Liver (tissue), 9 donors: Measurements from ENCODE around the gene GALNT14. TPM values are rescaled to one million over a fixed set of nuclear protein-coding genes. Genes with fewer than 3 reads are reported as not detected.

Source experiments
- DNase-seq: peaks from one replicate; pipeline ENCODE4 v3.0.0-alpha.2; 2017; ENCODE audit warnings: low spot score
- H3K27ac ChIP-seq, 2 donors: one replicate each; pipeline ENCODE4 v1.7.0; 2013; ENCODE audit warnings: inconsistent platforms in 2 of 2, low read length in 2 of 2, control low read depth in 1 of 2, low read depth in 1 of 2, mild to moderate bottlenecking in 1 of 2
- H3K27me3 ChIP-seq, 4 donors: one replicate each; pipeline versions ENCODE4 v1.6.1 to v1.7.0; 2013; ENCODE audit warnings: low read length in 3 of 4, inconsistent platforms in 1 of 4, mild to moderate bottlenecking in 1 of 4, moderate library complexity in 1 of 4; ENCODE audit not compliant: control insufficient read depth in 4 of 4, insufficient read depth in 4 of 4
- H3K36me3 ChIP-seq, 4 donors: one replicate each; pipeline versions ENCODE4 v1.6.1 to v1.7.0; 2013; ENCODE audit warnings: low read length in 3 of 4, mild to moderate bottlenecking in 3 of 4, low read depth in 1 of 4, moderate library complexity in 1 of 4; ENCODE audit not compliant: control insufficient read depth in 4 of 4, insufficient read depth in 3 of 4
- H3K4me1 ChIP-seq, 4 donors: one replicate each; pipeline versions ENCODE4 v1.6.1 to v1.7.0; 2013; ENCODE audit warnings: low read length in 3 of 4, mild to moderate bottlenecking in 3 of 4, moderate library complexity in 1 of 4; ENCODE audit not compliant: control insufficient read depth in 4 of 4, insufficient read depth in 4 of 4
- H3K4me3 ChIP-seq, 3 donors: one replicate each; pipeline versions ENCODE4 v1.6.1 to v1.7.0; 2013; ENCODE audit warnings: low read length in 3 of 3, control low read depth in 1 of 3, low read depth in 1 of 3, mild to moderate bottlenecking in 1 of 3
- H3K9ac ChIP-seq, 2 donors: one replicate each; pipeline ENCODE4 v1.7.0; 2013; ENCODE audit warnings: low read length in 2 of 2, mild to moderate bottlenecking in 2 of 2, moderate library complexity in 2 of 2, control low read depth in 1 of 2, low read depth in 1 of 2
- H3K9me3 ChIP-seq, 4 donors: one replicate each; pipeline versions ENCODE4 v1.6.1 to v1.7.0; 2013; ENCODE audit warnings: low read length in 3 of 4; ENCODE audit not compliant: control insufficient read depth in 4 of 4
- EGR1 ChIP-seq, 2 donors: IDR thresholded peaks; 2 replicates each; pipeline ENCODE4 v1.6.1; 2016 to 2018; ENCODE audit warnings: antibody characterized with exemption in 2 of 2, low read depth in 2 of 2
- FOXA1 ChIP-seq: IDR thresholded peaks from 2 replicates; pipeline ENCODE4 v1.6.1; 2016; ENCODE audit warnings: antibody characterized with exemption
- GABPA ChIP-seq, 2 donors: IDR thresholded peaks in 1 of 2; conservative IDR thresholded peaks in 1 of 2; 2 replicates each; pipeline ENCODE4 v1.6.1; 2016; ENCODE audit warnings: antibody characterized with exemption in 2 of 2, mild to moderate bottlenecking in 1 of 2, moderate library complexity in 1 of 2
- HNF4A ChIP-seq, 2 donors: conservative IDR thresholded peaks; 2 replicates each; pipeline ENCODE4 v1.6.1; 2016; ENCODE audit warnings: antibody characterized with exemption in 2 of 2, mild to moderate bottlenecking in 2 of 2
- HNF4G ChIP-seq: IDR thresholded peaks from 2 replicates; pipeline ENCODE4 v1.6.1; 2016; ENCODE audit warnings: antibody characterized with exemption
- JUND ChIP-seq, 2 donors: IDR thresholded peaks; 2 replicates each; pipeline ENCODE4 v1.6.1; 2016; ENCODE audit warnings: antibody characterized with exemption in 2 of 2
- NR2F2 ChIP-seq: IDR thresholded peaks from 2 replicates; pipeline ENCODE4 v1.6.1; 2016; ENCODE audit warnings: antibody characterized with exemption
- RAD21 ChIP-seq, 2 donors: IDR thresholded peaks; 2 replicates each; pipeline ENCODE4 v1.6.1; 2016; ENCODE audit warnings: antibody characterized with exemption in 2 of 2, mild to moderate bottlenecking in 2 of 2
- RXRA ChIP-seq, 2 donors: IDR thresholded peaks; 2 replicates each; pipeline ENCODE4 v1.6.1; 2017 to 2018; ENCODE audit warnings: antibody characterized with exemption in 2 of 2, mild to moderate bottlenecking in 1 of 2
- SP1 ChIP-seq: IDR thresholded peaks from 2 replicates; pipeline ENCODE4 v1.6.1; 2018; ENCODE audit warnings: antibody characterized with exemption, mild to moderate bottlenecking
- WGBS: extraction: QIAGEN DNeasy Blood & Tissue Kit; methylation state at CpG from one replicate; pipeline ENCODE4 v1.1.7; 2013; 5-methylcytosine and 5-hydroxymethylcytosine counted together
- polyA plus RNA-seq, 2 donors: library from polyadenylated mRNA; stranded (reverse) in 1 of 2; unstranded in 1 of 2; fragments of 200-250 nt in 1 of 2; fragments of >200 nt in 1 of 2; fragmentation: Nextera tagmentation in 1 of 2; extraction: Ambion mirVana in 1 of 2; gene quantifications; one replicate each; pipeline versions ENCODE4 v1.2.1 to v1.2.3, GENCODE V29; 2013 to 2015
- total RNA-seq, 2 donors: library from RNA; depleted of rRNA; stranded (reverse); fragments of >200 nt; gene quantifications; one replicate each; pipeline ENCODE4 v1.2.3, GENCODE V29; 2014
- TF ChIP-seq, protein P1 (sequence below): IDR thresholded peaks from 2 replicates; pipeline ENCODE4 v1.6.1; 2016; ENCODE audit warnings: antibody characterized with exemption
- TF ChIP-seq, protein P2 (sequence below): fragments of 150-350 bp; IDR thresholded peaks from 2 replicates; pipeline ENCODE4 v1.5.1; 2017; ENCODE audit warnings: improper control_type of control experiment, low read depth, low read length; ENCODE audit not compliant: missing input control
- TF ChIP-seq, protein P3 (sequence below): IDR thresholded peaks from 2 replicates; pipeline ENCODE4 v1.6.1; 2016; ENCODE audit warnings: antibody characterized with exemption, mild to moderate bottlenecking
- TF ChIP-seq, protein P4 (sequence below): IDR thresholded peaks from 2 replicates; pipeline ENCODE4 v1.6.1; 2016; ENCODE audit warnings: antibody characterized with exemption
- TF ChIP-seq, protein P5 (sequence below): IDR thresholded peaks from 2 replicates; pipeline ENCODE4 v1.6.1; 2016; ENCODE audit warnings: antibody characterized with exemption
- donor health status: healthy.
- donor health status: healthy.
- donor health status: healthy.
- donor health status: healthy.
- donor health status: healthy.

GALNT14 gene
- total and polyA plus RNA-seq, 4 donors = 0.86 to 2.0 (median 1.5) TPM

DNA sequence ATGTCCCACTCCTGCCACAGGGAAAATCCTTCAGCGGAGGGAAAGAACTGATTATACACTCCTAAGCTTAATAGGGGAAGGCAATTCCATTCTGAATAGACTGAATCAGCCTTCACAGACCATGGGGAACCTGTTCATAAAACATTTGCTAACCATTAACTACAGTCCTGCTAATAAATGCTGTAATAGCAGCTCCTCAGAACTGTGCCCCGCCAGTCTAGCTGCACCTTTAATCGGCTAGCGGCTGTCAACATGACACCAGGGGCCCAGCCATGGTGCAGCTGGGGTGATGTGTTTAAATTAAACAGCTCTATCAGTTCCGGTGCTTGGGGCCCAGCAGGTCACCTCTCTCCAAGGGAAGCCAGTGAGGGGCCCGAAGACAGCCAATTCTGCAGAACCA, 77.8 kb downstream of the GALNT14 start:
- TF ChIP-seq NR2F2 = no peak
- TF ChIP-seq, protein P1, sequence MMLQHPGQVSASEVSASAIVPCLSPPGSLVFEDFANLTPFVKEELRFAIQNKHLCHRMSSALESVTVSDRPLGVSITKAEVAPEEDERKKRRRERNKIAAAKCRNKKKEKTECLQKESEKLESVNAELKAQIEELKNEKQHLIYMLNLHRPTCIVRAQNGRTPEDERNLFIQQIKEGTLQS = no peak
- no peak for TF ChIP-seq GABPA (IDR thresholded peaks at IDR 0.05 in 1 of 2, conservative IDR thresholded peaks at IDR 0.05 in 1 of 2)
- TF ChIP-seq RXRA (IDR thresholded peaks at IDR 0.05) = no peak
- TF ChIP-seq, protein P2, sequence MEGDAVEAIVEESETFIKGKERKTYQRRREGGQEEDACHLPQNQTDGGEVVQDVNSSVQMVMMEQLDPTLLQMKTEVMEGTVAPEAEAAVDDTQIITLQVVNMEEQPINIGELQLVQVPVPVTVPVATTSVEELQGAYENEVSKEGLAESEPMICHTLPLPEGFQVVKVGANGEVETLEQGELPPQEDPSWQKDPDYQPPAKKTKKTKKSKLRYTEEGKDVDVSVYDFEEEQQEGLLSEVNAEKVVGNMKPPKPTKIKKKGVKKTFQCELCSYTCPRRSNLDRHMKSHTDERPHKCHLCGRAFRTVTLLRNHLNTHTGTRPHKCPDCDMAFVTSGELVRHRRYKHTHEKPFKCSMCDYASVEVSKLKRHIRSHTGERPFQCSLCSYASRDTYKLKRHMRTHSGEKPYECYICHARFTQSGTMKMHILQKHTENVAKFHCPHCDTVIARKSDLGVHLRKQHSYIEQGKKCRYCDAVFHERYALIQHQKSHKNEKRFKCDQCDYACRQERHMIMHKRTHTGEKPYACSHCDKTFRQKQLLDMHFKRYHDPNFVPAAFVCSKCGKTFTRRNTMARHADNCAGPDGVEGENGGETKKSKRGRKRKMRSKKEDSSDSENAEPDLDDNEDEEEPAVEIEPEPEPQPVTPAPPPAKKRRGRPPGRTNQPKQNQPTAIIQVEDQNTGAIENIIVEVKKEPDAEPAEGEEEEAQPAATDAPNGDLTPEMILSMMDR = no peak
- TF ChIP-seq HNF4G = no peak
- TF ChIP-seq RAD21 (IDR thresholded peaks at IDR 0.05) = no peak
- TF ChIP-seq, protein P3, sequence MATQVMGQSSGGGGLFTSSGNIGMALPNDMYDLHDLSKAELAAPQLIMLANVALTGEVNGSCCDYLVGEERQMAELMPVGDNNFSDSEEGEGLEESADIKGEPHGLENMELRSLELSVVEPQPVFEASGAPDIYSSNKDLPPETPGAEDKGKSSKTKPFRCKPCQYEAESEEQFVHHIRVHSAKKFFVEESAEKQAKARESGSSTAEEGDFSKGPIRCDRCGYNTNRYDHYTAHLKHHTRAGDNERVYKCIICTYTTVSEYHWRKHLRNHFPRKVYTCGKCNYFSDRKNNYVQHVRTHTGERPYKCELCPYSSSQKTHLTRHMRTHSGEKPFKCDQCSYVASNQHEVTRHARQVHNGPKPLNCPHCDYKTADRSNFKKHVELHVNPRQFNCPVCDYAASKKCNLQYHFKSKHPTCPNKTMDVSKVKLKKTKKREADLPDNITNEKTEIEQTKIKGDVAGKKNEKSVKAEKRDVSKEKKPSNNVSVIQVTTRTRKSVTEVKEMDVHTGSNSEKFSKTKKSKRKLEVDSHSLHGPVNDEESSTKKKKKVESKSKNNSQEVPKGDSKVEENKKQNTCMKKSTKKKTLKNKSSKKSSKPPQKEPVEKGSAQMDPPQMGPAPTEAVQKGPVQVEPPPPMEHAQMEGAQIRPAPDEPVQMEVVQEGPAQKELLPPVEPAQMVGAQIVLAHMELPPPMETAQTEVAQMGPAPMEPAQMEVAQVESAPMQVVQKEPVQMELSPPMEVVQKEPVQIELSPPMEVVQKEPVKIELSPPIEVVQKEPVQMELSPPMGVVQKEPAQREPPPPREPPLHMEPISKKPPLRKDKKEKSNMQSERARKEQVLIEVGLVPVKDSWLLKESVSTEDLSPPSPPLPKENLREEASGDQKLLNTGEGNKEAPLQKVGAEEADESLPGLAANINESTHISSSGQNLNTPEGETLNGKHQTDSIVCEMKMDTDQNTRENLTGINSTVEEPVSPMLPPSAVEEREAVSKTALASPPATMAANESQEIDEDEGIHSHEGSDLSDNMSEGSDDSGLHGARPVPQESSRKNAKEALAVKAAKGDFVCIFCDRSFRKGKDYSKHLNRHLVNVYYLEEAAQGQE = no peak
- no peak for TF ChIP-seq EGR1 (IDR thresholded peaks at IDR 0.05; ENCODE audit: low read depth in 2 of 2)
- H3K4me1 ChIP-seq = no peaks in the 10 kb centered on the region
- no peak overlapping the region for H3K9ac ChIP-seq
- no peak overlapping the region for H3K4me3 ChIP-seq
- no peaks in the 10 kb centered on the region for H3K27me3 ChIP-seq
- DNase-seq = no peak
- no peaks in the 10 kb centered on the region for H3K9me3 ChIP-seq
- 70% methylated on average over 6 of the region's 6 CpGs for WGBS
- H3K36me3 ChIP-seq = no peaks in the 10 kb centered on the region
- H3K27ac ChIP-seq = no peak overlapping the region

DNA sequence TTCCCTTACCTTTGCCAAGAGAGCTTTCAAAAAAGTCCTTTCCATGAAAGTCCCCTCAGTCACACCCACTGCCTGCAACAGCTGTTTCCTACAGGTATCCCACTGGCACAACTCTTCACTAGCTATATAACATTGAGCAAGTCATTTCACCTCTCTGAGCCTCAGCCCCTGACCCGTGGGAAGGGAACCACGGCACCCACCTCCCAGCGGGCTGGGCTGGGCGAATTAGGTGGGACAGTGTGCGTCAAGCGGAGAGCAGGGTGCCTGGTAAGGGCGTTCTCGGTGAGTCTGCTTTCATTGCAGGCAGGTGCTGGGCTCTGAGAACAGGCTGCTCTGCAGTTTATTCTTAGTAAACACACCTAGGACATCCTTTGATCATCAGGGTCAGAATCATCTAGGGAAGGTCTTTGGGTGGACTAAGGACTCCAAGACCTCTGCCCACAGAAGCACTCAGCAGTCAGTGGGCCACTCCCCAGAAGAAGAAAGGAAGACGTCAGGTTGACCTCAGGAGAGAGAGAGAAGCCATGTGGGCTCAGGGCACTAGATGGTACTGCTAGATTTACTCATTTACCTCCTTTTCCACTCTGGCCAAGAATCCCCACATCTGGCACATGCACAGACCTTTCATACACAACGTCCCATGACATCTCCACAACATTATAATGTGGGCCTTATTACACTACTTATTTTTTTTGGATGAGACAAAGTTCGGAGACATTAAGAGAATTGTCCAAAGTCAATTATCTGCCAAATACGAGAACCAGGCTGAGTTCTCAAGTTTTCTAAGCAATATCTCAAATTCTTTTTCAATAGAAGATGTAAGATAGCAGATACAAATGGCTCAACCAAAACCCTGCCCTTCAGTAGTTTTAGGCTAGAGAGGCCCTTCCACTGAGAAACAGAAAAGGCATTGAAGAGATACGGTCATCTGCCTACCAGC, 79.9 kb downstream of the GALNT14 start:
- Histone ChIP-seq H3K4me3 (no peak overlapping the region), H3K36me3 (no peaks in the 10 kb centered on the region), H3K4me1 (no peaks in the 10 kb centered on the region), H3K27ac (no peak overlapping the region), H3K9ac (no peak overlapping the region), H3K27me3 (no peaks in the 10 kb centered on the region), H3K9me3 (no peaks in the 10 kb centered on the region)
- 84% methylated on average over 13 of the region's 13 CpGs for WGBS
- TF ChIP-seq, protein P2 = no peak
- TF ChIP-seq EGR1 (IDR thresholded peaks at IDR 0.05; ENCODE audit: low read depth in 2 of 2) (no peak), HNF4G (no peak), NR2F2 (no peak), RAD21 (IDR thresholded peaks at IDR 0.05) (no peak), RXRA (IDR thresholded peaks at IDR 0.05) (no peak), JUND (IDR thresholded peaks at IDR 0.05) (no peak), HNF4A (conservative IDR thresholded peaks at IDR 0.05) (no peak), FOXA1 (no peak), SP1 (no peak)
- TF ChIP-seq, protein P4, sequence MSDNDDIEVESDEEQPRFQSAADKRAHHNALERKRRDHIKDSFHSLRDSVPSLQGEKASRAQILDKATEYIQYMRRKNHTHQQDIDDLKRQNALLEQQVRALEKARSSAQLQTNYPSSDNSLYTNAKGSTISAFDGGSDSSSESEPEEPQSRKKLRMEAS = no peak
- TF ChIP-seq, protein P1 = no peak
- TF ChIP-seq, protein P5, sequence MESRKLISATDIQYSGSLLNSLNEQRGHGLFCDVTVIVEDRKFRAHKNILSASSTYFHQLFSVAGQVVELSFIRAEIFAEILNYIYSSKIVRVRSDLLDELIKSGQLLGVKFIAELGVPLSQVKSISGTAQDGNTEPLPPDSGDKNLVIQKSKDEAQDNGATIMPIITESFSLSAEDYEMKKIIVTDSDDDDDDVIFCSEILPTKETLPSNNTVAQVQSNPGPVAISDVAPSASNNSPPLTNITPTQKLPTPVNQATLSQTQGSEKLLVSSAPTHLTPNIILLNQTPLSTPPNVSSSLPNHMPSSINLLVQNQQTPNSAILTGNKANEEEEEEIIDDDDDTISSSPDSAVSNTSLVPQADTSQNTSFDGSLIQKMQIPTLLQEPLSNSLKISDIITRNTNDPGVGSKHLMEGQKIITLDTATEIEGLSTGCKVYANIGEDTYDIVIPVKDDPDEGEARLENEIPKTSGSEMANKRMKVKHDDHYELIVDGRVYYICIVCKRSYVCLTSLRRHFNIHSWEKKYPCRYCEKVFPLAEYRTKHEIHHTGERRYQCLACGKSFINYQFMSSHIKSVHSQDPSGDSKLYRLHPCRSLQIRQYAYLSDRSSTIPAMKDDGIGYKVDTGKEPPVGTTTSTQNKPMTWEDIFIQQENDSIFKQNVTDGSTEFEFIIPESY = no peak
- no peak for DNase-seq
